GM18499 (cell line): ENCODE measurements around the gene PLEKHG3.

Source experiments
- ATAC-seq: cut with Tn5 transposase; IDR thresholded peaks from one replicate; pipeline ENCODE4 v1.9.1; 2021; ENCODE audit warnings: moderate number of reproducible peaks; ENCODE audit not compliant: insufficient read depth, unreplicated experiment

The PLEKHG3 gene

DNA sequence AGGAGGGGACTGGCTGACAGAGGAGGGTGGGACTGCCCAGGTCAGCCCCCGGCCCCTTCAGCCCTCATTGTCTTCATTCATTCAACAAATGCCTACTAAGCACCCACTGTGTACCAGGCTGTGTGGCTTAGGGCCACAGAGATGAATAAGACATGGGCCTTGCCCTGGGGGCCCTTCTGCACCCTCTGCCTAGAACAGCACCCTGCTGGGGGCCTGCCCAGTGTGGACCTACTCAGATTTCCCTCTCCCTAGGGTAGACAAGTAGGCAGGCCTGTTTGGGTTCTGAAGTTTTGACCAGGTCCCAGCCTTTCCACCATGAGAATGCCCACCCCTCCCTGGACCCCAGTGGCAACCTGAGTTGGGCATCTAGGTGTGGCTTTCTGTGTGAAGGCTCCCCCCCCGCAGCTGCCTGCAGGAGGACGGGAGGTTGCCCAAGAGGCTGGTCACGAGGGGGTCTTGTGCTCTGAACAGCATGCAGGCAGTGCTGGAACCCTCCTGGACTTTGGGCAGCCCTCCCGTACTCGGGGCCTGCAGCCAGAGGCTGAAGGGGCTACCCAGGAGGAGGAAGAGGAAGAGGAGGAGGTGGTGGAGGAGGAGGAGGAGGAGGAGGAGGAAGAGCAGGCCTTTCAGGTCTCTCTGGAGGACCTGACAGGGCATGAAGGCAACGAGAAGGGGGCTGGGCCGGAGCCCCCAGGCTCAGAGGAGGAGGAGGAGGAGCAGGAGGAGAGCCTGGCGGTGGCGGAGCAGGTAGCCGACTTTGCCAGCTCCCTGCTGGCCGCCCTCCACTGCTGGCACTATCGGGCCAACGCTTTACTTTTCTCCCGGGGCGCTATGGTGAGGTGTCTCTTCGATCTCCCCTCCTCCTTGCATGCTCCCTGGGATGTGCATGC, 33.4 kb downstream of the PLEKHG3 start:
- ATAC-seq, result no peak

DNA sequence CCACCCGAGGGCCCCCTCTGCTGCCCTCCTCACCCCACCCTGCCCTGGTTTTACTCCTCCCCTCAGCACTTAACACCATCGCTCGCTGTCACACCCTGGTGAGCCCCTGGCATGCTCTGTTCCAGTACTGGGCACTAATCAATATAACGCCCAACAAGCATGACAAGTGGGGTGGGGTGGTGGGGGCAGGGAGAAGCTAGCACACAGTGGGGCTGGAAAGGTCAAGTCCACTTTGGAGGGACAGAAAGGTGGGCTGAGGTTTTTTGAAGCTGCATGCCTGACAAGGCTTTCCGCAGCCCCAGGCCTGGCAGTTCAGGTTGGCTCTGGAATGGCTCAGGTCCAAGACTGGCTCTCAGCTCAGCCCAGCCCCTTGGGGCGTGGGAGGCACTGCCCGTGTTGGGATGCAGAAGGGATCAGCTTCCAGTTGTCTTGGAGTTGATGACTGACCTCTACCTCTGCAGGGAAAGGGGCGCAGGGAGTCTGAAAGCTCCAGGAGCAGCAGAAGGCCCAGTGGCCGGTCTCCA, 34.1 kb downstream of the PLEKHG3 start:
- no peak for ATAC-seq

DNA sequence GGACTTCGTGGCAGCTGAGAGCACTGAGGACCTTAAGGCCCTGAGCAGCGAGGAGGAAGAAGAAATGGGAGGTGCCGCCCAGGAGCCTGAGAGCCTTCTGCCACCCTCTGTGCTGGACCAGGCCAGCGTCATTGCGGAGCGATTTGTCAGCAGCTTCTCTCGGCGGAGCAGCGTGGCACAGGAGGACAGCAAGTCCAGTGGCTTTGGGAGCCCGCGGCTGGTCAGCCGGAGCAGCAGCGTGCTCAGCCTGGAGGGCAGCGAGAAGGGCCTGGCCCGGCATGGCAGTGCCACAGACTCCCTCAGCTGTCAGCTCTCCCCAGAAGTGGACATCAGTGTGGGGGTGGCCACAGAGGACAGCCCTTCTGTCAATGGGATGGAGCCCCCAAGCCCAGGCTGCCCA, 37.0 kb downstream of the PLEKHG3 start:
- ATAC-seq, result no peak

DNA sequence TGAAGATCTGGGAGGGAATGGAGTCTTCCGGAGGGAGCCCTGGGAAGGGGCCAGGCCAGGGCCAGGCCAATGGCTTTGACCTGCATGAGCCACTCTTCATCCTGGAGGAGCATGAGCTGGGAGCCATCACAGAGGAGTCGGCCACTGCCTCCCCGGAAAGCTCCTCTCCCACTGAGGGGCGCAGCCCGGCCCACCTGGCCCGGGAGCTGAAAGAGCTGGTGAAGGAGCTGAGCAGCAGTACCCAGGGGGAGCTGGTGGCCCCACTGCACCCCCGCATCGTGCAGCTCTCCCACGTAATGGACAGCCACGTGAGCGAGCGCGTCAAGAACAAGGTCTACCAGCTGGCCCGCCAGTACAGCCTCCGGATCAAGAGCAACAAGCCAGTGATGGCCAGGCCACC, 37.7 kb downstream of the PLEKHG3 start:
- no peak for ATAC-seq

DNA sequence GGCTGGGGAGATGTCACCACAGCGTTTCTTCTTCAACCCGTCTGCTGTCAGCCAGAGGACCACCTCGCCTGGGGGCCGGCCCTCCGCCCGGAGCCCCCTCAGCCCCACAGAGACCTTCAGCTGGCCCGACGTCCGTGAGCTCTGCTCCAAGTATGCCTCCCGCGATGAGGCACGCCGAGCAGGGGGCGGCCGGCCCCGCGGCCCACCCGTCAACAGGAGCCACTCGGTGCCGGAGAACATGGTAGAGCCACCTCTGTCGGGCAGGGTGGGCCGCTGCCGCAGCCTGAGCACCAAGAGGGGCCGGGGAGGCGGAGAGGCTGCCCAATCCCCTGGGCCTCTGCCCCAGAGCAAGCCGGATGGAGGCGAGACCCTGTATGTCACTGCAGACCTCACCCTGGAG, 38.8 kb downstream of the PLEKHG3 start:
- ATAC-seq, result no peak

DNA sequence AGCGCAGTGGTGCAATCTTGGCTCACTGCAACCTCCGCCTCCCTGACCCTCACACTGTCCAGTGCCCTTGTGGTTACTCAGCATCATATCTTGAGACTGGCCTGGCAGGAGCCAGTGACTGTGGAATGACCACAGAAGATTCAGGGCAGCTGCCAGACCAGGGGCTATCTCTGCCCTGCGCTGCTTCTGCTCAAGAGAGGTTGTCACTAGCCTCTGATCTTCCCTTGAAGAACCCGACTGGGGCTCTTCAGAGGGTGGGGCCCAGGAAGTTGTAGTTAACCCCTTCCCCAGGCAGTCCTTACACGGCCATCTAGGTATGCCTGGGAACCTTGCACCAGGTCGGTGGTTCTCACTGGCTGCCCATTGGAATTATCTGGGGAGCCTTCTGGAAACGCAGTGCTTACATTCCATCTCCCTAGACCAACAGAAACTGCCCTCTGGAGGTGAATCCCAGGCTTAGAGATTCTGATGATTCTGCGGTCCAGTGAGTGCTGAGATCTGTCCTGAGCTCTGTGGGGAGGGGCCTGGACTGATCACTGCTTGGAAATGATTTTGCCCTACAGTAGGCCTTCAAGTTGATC, 41.4 kb downstream of the PLEKHG3 start:
- no peak for ATAC-seq

DNA sequence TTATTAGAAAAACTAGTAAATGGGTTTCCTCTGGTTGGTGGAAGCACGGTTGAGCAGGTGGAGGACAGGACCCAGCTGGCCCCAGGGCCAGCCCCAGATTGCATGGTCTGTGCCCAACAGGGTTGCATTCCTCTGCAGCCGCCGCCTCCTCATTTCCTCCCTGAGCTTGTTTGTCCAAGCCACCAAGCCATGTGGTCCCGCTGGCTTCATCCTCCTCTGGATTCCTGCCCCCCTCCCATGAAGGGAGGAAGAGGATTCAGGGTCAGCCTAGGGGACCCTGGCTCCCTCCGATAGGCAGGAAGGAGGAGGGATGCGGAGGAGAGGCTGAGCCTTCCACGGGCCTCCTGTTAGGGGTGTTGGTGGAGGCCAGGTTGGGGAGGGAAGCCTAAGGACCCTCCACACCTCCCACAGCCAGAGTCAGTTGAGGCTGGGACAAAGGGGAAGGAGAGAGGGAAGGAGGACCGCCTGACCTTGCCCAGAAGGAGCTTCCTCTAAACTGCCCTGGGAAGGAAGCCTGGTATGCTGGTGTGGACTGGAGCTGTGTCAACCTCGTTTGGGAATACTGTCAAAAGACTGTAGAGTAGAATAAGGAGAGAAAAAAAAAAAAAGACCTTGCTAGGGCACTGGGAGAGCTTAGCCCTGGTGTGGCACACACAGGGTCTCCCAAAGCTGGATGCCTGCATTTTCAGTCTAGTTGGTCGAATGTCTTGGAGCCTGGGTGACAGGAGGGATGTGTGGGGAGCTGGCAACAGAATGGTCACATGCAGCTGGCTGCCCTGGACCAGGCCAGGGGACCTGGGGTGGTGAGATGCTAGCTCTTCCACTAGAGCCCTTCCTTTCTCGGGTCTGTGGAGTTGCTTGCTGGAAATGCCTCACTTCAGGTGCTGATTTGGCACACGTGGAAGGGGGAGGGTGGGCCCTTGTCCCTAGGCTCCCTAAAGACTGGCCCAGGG, 42.4 kb downstream of the PLEKHG3 start:
- ATAC-seq, result no peak

DNA sequence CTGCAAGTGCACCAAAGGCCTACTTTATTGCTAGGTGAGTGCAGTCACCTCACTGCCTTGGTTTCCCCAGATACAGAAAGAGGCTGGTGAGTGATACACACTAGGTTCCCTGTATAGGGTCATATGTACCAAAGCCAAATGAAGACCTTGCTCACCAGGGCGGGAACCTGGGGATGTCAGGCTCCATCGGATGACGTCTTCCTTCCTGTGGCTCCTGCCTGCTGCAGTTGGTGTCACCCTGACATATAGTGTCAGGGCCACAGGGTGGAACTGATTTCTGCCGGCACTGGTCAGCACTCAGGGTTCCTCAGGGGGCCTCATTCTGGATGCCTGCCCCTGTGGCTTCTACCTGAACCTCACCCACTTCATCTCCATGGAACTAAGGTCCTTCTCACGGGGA, 43.1 kb downstream of the PLEKHG3 start:
- no peak for ATAC-seq

DNA sequence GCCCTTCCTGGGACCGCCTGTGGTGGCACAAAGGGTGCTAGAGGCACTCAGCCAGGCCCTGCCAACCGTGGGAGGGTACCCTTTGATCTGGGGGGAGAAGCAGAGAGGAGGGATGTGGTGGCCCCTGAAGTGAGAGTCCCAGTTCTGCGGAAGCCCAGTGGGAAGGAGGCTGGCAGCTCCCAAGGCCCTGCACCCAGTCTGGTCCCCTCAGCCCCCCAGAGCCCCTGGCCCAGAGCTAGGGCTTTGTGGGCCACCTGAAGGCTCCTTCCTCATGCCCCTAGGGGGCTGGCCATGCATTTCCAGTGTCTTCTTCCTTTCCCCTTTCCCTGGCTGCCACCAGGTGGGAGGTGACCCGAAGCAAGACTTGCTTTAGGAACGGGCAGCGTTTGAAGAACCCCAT, 44.3 kb downstream of the PLEKHG3 start:
- ATAC-seq, result no peak

DNA sequence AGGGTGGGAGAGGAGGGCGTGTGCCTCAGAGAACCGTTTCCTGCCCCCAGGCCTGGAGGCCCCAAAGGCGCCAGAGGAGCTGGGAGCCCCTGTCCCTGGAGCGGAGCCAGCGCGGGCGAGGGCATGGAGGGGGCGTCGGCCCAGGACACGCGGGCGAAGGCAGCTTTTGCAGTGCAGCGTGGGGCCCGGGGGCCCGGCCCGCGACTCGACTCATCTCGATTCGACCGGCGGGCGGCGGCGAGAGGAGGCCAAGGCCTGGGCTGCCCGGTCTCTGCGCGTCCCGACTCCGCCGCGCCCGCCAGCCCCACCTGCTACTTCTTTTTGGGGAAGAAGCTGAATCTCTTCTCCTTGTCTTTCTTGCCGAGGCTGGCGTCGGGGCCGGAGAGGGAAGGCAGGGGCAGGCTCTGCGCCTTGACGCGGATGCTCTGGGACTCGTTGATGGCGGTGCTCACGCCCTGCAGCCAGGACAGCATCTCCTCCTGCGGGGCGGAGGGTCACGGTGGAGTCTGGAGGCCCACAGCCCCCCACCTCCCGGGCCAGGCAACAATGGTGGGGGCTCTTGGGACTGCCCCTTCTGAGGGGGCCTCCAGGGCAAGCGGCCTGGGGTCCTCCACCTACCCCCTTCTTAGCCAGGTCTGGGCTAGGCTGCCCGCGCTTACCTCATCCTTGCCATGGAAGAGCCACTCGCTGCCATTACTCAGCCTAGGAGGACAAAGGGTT, 44.9 kb downstream of the PLEKHG3 start:
- no peak for ATAC-seq

DNA sequence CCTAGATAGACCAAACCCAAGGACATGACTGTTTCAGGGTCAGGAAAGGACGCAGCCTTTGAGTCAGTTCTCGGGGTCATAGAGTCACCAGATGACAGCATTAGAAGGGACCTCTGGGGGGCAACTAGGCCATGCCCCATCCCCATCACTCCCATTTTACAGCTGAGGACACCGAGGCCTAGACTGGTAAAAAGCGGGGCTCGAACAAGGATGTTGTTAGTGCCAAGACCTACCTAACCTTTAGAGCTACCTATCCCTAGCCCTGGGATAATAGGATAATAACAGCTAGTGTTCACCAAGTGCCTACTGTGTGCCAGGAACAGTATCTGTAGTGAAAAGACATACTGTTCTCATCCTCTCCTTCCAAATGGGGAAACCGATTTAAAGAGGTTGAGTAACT, 48.7 kb downstream of the PLEKHG3 start:
- ATAC-seq, result no peak

DNA sequence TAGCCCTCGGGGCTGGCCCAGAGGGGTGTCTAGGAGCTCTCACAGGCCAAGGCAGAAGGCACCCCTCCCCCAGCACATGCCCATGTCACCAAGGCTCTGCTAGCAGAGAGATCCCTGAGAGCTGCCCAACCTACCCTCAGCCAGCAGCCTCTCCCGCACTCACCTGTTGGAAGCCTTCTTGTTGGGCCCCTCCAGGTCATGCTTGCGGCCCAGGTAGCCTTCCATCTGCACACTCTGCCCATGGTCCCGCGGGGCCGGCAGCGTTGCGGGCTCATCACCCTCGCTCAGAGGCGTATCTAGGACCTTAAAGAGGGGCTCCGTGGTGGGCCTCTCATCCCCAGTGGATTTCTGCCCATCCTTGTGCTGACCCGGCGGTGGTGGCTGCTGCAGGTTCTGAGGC, 49.1 kb downstream of the PLEKHG3 start:
- ATAC-seq, result no peak

DNA sequence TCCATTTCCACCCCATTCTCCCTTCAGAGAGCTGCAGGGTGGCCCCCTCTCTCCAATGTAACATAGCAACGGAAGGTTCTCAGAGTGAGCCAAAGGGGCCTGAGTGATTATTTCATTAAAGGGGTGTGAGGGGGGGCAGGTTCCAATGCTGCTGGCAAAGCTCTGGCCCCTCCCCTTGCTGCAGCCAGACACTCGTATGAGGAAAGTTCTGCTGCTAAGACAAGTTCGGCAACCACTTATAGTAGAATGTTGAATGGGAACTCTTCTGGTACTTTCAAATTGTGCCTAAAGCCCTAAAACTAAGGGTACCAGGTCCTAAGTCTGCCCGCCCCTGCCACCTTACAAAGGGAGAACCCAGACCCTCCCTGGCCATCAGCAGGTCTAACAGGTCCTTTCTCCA, 49.8 kb downstream of the PLEKHG3 start:
- no peak for ATAC-seq

DNA sequence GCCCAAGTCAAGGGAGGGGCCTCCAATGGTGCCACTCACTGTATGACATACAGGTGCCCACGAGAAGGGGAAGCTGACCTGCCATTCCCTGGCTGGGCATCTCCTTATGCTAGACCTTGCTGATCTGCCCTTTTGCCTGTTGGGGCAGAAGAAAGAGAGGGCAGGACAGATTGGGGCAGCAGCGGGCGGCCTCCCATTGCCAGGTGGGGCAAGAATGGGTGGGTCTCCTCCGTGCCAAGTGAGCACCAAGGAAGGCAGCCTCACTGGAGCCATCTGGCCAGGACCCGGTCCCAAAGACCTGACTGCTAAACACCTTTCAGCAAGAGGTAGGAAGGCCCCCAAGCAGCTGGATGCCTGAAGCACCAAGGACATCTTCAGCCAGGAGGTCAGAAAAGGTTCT, 50.5 kb downstream of the PLEKHG3 start:
- ATAC-seq, result no peak

DNA sequence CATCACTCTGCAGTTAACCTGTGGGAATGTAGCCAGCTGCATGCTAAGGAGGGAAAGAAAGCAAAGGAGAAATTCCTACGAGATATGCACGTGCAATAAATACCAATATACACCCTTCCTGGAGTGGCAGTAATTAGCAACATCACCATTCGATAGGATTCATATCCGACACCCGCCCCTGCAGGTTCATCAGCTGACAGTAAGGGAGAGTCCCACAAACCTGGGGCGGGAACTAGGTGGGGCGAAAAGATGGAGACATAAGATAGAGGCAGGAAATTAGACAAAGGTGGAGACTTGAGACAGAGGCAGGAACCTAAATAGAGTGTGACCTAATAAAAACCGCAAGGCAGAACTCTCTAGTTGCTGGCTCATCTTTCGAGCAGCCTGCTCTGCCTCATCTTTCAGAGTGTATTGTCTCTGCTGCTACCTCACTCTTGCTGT, 51.6 kb downstream of the PLEKHG3 start:
- no peak for ATAC-seq

DNA sequence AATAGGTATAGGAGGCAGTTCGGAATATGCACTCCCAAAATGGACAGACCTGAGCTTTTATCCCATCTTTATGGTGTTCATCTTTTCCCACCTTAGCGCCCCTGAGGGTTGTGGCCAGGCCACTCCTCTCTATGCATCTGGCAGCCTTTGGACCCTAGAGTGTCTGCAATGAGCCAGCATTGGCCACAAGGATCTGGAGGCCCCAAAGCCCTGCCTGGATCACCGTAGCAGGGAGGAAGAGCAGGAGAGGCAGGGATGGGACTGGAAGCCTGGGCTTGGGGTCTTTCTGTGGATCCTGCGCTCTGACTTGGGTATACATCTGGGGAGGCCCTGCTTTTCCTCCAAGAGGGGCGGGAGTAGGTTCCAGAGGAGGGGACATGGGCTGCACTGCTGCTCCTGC, 52.5 kb downstream of the PLEKHG3 start:
- ATAC-seq, result no peak

DNA sequence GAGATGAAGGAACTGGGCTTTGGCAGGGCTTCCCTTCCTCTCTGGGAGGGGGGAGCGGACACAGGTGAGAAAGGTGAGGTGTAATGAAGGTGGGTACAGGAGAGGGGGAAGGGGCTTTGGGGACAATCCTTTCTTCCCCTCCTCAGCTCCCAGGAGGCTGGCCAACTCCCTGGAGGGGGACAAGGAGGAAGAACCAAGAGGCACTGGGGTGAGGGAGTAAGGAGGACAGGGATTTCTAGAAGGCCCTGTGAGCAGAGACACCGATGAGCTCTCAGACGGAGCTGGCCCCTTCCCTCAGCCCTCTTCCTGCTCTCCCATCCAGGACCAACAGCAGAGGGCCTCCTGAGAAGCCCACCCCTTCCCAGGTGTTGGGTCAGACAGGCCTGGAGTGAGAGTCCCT, 53.4 kb downstream of the PLEKHG3 start:
- ATAC-seq, result no peak

DNA sequence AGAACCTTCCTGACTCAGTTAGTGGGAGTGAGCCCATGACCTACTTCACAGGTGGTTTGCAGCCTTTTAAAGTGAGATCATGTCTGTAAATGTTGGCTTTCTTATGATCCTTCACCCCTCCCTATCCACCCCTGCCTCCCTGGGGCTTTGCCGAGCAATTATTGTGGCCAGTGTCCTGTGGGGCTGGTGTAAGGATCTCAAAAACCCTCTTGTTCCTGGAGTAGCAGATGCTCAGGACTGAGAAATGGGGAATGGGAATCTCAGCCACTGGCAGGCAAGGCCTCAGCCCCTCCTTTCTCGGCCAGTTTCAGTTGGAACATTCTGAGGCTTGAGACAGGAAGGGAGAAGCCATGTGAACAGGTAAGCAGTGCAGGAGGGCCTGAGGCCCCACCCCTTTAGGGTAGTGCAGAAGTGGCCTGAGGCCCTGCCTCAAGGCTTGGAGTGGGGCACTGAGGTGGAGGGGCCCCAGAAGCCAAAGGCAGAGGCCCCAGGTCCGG, 53.8 kb downstream of the PLEKHG3 start:
- ATAC-seq, result no peak

DNA sequence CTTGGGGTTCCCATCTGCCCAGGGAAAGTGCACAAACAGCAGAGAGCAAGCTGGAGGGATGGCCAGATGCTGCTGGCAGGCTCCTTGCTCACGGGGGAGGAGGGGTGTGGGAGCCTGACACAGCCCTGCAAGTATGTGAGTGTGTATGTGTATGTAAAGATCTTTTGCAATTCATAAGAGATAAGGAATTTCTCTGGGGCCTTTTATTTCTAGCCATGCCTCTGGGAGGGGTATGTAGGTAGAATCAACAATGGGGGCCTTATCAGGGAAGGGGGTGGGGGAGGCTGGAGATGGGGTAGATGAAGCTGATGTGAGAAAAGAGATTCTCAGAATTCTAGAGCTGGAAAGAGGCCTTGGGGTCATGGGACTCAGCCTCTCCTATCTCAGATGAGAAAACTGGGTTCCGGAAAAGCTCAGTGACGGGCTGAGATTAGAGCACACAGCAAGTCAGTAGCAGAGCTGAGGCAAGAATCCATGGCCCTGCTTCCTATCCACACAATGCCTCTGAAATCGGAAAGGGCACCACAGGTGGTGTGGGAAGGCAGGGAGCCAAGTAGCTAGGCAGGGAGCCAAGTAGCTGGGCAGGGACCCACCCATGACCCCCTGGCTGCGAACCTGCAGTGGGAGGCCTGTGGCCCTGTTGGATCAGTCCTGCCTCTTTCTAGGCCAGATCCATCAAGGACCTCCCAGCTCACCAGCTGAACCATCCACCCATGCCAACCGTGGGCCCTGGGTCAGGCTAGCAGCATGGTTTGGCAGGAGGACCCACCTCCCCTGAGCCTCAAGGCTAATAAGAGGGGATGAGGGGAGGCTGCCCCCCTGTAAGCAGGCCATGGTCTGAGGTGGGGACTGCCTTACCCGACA, 54.7 kb downstream of the PLEKHG3 start:
- ATAC-seq, result no peak
